Tibial nerve (tissue), 4 donors: ENCODE data around the gene TMEM116.

Source experiments
- EP300 ChIP-seq, 2 donors: sonication (generic); formaldehyde crosslinking; IDR thresholded peaks; one replicate each; pipeline ENCODE4 v1.6.1; 2017; ENCODE audit warnings: antibody characterized with exemption in 2 of 2, mild to moderate bottlenecking in 1 of 2
- POLR2A ChIP-seq, 2 donors: fragments of 450-650 bp; IDR thresholded peaks; one replicate each; pipeline ENCODE4 v1.6.1; 2017; ENCODE audit warnings: antibody characterized with exemption in 2 of 2, mild to moderate bottlenecking in 2 of 2, moderate library complexity in 2 of 2
- TF ChIP-seq, protein P1 (sequence below), 5 experiments: fragments of 200-600 bp in 3 of 5; fragments of 450-650 bp in 2 of 5; sonication (generic) in 3 of 5; IDR thresholded peaks; one replicate each; pipeline ENCODE4 v1.5.1; 2016 to 2019; ENCODE audit warnings: antibody characterized with exemption in 5 of 5, mild to moderate bottlenecking in 3 of 5, moderate library complexity in 2 of 5

GRCh38 chr12:111991535-111991934, 21.4 kb downstream of the TMEM116 start:
- TF ChIP-seq EP300 (IDR thresholded peaks at IDR 0.05): no peak
- TF ChIP-seq, protein P1, sequence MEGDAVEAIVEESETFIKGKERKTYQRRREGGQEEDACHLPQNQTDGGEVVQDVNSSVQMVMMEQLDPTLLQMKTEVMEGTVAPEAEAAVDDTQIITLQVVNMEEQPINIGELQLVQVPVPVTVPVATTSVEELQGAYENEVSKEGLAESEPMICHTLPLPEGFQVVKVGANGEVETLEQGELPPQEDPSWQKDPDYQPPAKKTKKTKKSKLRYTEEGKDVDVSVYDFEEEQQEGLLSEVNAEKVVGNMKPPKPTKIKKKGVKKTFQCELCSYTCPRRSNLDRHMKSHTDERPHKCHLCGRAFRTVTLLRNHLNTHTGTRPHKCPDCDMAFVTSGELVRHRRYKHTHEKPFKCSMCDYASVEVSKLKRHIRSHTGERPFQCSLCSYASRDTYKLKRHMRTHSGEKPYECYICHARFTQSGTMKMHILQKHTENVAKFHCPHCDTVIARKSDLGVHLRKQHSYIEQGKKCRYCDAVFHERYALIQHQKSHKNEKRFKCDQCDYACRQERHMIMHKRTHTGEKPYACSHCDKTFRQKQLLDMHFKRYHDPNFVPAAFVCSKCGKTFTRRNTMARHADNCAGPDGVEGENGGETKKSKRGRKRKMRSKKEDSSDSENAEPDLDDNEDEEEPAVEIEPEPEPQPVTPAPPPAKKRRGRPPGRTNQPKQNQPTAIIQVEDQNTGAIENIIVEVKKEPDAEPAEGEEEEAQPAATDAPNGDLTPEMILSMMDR (IDR thresholded peaks at IDR 0.05): no peak
- no peak for TF ChIP-seq POLR2A (IDR thresholded peaks at IDR 0.05)
